PC-9 (cell line): ENCODE measurements around the gene CDKN2B-AS1. TPM values are rescaled to one million over a fixed set of nuclear protein-coding genes. Genes with fewer than 3 reads are reported as not detected.

Source experiments
- BruUV-seq: library from RNA; stranded (reverse); fragments of 400-500 nt; replicated peaks from 2 replicates; lab custom pipeline; 2021; lab: Mats Ljungman, UMichigan
- CTCF ChIA-PET: fragments of 300-600 bp; sonication (Branson Sonifier 250); formaldehyde crosslinking; loops from one replicate; lab custom pipeline; 2022; ENCODE audit warnings: antibody characterized with exemption; lab: Charles Lee
- POLR2A ChIA-PET: fragments of 300-600 bp; sonication (Branson Sonifier 250); formaldehyde crosslinking; loops from one replicate; lab custom pipeline; 2022; ENCODE audit warnings: antibody characterized with exemption; ENCODE audit not compliant: unreplicated experiment; lab: Charles Lee
- DNase-seq, 2 experiments: peaks; one replicate each; pipeline versions ENCODE4 v3.0.0 to v3.0.0-alpha.2; 2015 to 2022; ENCODE audit warnings: mixed read lengths in 1 of 2
- H2AFZ ChIP-seq: fragments of 200-600 bp; sonication (generic); 2 replicates; pipeline ENCODE4 v1.8.1; 2017; ENCODE audit warnings: antibody characterized with exemption
- H3F3A ChIP-seq: fragments of 200-600 bp; sonication (generic); 2 replicates; pipeline ENCODE4 v1.8.1; 2017; ENCODE audit warnings: antibody characterized with exemption, mild to moderate bottlenecking, low read depth; ENCODE audit not compliant: insufficient read depth
- H3K27ac ChIP-seq: fragments of 200-600 bp; sonication (generic); 2 replicates; pipeline ENCODE4 v1.6.1; 2016; ENCODE audit warnings: mixed run types
- H3K27me3 ChIP-seq: fragments of 200-600 bp; sonication (generic); 2 replicates; pipeline ENCODE4 v1.6.1; 2016; ENCODE audit warnings: low read depth, mixed run types; ENCODE audit not compliant: insufficient read depth
- H3K36me3 ChIP-seq: fragments of 200-600 bp; sonication (generic); 2 replicates; pipeline ENCODE4 v1.6.1; 2016; ENCODE audit warnings: low read depth, mixed run types
- H3K4me1 ChIP-seq: fragments of 200-600 bp; sonication (generic); replicated peaks from 2 replicates; pipeline ENCODE4 v1.6.1; 2016; ENCODE audit warnings: mixed run types; ENCODE audit not compliant: insufficient read depth
- H3K4me2 ChIP-seq: fragments of 200-600 bp; sonication (generic); 2 replicates; pipeline ENCODE4 v1.6.1; 2017; ENCODE audit warnings: mixed run types
- H3K4me3 ChIP-seq: fragments of 200-600 bp; sonication (generic); 2 replicates; pipeline ENCODE4 v1.6.1; 2016; ENCODE audit warnings: mixed run types
- H3K79me2 ChIP-seq: fragments of 200-600 bp; sonication (generic); 2 replicates; pipeline ENCODE4 v1.6.1; 2017; ENCODE audit warnings: low read depth, mixed run types
- H3K9me2 ChIP-seq: fragments of 200-600 bp; sonication (generic); 2 replicates; pipeline ENCODE4 v1.8.1; 2017; ENCODE audit warnings: mild to moderate bottlenecking; ENCODE audit not compliant: insufficient read depth
- H3K9me3 ChIP-seq: fragments of 200-600 bp; sonication (generic); 2 replicates; pipeline ENCODE4 v1.8.1; 2016; ENCODE audit warnings: low read depth; ENCODE audit not compliant: insufficient read depth
- H4K20me1 ChIP-seq: fragments of 200-600 bp; sonication (generic); 2 replicates; pipeline ENCODE4 v1.8.1; 2017; ENCODE audit not compliant: insufficient read depth
- CTCF ChIP-seq: fragments of 200-600 bp; sonication (generic); conservative IDR thresholded peaks from 2 replicates; pipeline ENCODE4 v1.6.1; 2017; ENCODE audit warnings: mixed run types, antibody characterized with exemption, mild to moderate bottlenecking, moderate library complexity
- EZH2 ChIP-seq: fragments of 200-600 bp; sonication (generic); IDR thresholded peaks from 2 replicates; pipeline ENCODE4 v1.8.0; 2017; ENCODE audit warnings: antibody characterized with exemption, low read depth
- intact Hi-C: fragments of 100-400 bp; cut with micrococcal nuclease; formaldehyde crosslinking; loops from one replicate; pipeline ENCODE4 v1.10.0; 2022; ENCODE audit not compliant: unreplicated experiment
- total RNA-seq: library from RNA; stranded (reverse); gene quantifications from 2 replicates; pipeline ENCODE4 v1.2.3, GENCODE V29; 2021

CDKN2B-AS1 gene
- total RNA-seq, 1 experiment from 2014 or later = 11.6 TPM

- intact Hi-C loops = loop anchor here (1.0 to 5.0 kb wide), 7 partner anchors 20 to 292 kb away; partner anchors contain the start of gene CDKN2B
- H3K27ac ChIP-seq = peak overlapping the region; percentile 94
- H3K4me1 ChIP-seq = peaks cover 53% of the 10 kb centered on the region
These were observed 109.3 kb downstream of the CDKN2B-AS1 start for GRCh38 chr9:22103685-22104575.

DNA sequence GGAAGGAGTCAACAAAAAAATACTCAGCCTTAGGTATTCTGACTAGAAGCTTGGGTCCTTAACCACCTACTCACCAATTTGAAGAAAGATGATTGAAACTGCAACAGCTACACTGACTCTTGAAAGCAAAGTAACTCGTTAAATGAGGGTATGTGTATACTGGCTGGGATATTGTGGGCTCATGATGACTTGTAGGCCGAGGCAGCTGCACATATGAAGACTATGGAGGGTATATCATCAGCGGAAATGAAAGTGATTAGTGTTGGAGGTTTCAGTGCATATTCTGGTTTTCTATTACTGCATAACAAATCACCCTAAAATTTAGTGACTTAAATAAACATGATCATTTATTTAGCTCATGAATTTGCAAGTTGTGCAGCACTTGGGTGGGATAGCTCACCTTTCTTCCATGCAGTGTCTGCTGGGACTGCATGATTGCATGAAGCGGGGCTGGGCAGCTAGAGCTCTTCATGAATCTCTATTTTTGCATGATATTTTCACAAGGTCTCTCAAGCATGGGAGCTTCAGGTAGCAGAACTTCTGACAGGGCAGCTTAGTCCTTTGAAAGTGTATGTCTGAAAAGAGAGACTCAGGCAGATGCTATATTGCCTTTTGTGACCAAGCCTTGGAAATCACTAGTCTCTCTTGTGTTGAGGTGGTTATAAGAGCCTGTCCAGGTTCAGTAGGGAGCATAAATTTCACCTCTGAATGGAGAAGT lies 110.6 kb downstream of the CDKN2B-AS1 start:
- Histone ChIP-seq H3K4me3 (no peak overlapping the region), H2AFZ (no peak overlapping the region), H3K9me2 (no peaks in the 10 kb centered on the region), H3K79me2 (no peaks in the 10 kb centered on the region), H3K27me3 (no peaks in the 10 kb centered on the region), H3K9me3 (no peaks in the 10 kb centered on the region), H3K4me1 (peaks cover 52% of the 10 kb centered on the region), H3F3A (peaks cover 29% of the 10 kb centered on the region), H4K20me1 (no peaks in the 10 kb centered on the region), H3K27ac (peak overlapping the region; percentile 94), H3K4me2 (no peak overlapping the region), H3K36me3 (peaks cover 4% of the 10 kb centered on the region; the same call in 1 of the 2 replicates)
- no peak for DNase-seq
- POLR2A ChIA-PET = interaction anchor here (0.7 kb wide), 1 partner anchor 335 kb away, joined by 7 read pairs; no protein-coding TSS in a partner anchor
- no peak for TF ChIP-seq EZH2
- TF ChIP-seq CTCF = no peak
- CTCF ChIA-PET = no interaction called here
- intact Hi-C loops = no loop called here
- no TSS peak for BruUV-seq

More at GRCh38 chr9:22103685-22104575, 109.3 kb downstream of the CDKN2B-AS1 start:
- Histone ChIP-seq H3K9me2 (no peaks in the 10 kb centered on the region), H3K79me2 (no peaks in the 10 kb centered on the region), H3K9me3 (no peaks in the 10 kb centered on the region), H4K20me1 (no peaks in the 10 kb centered on the region), H3K36me3 (peaks cover 4% of the 10 kb centered on the region; the same call in 1 of the 2 replicates), H3K4me3 (peak overlapping the region; percentile 18; the same call in 1 of the 2 replicates), H3K27me3 (no peaks in the 10 kb centered on the region), H2AFZ (no peak overlapping the region), H3F3A (peaks cover 29% of the 10 kb centered on the region), H3K4me2 (peak overlapping the region; percentile 47)
- TSS peak; percentile 59 for BruUV-seq
- peak in 1 of 2 experiments; percentile 51 for DNase-seq
- POLR2A ChIA-PET = interaction anchor here (0.6 to 1.6 kb wide), 3 partner anchors 14 to 135 kb away, joined by 3 to 7 read pairs (median 5); no protein-coding TSS in a partner anchor
- no peak for TF ChIP-seq CTCF
- no peak for TF ChIP-seq EZH2
- CTCF ChIA-PET = interaction anchor here (1.1 kb wide), 1 partner anchor 135 kb away, joined by 3 read pairs; no protein-coding TSS in a partner anchor
